Trophoblast cell (in vitro differentiated cells and primary cell): ENCODE measurements around the gene B4GALT2.

Experiments
- DNase-seq, 2 donors: peaks; one replicate each; pipeline ENCODE4 v3.0.0-alpha.2; 2016
- H2AFZ ChIP-seq: 2 replicates; pipeline ENCODE4 v1.6.1; 2013; ENCODE audit warnings: low read length, moderate library complexity, mild to moderate bottlenecking; ENCODE audit not compliant: insufficient read depth, poor library complexity
- H2AK5ac ChIP-seq: 2 replicates; pipeline ENCODE4 v1.6.1; 2013; ENCODE audit warnings: mild to moderate bottlenecking, low read length
- H2BK120ac ChIP-seq: 2 replicates; pipeline ENCODE4 v1.6.1; 2013; ENCODE audit warnings: low read length, mild to moderate bottlenecking, moderate library complexity; ENCODE audit not compliant: insufficient read depth, poor library complexity
- H2BK12ac ChIP-seq: 2 replicates; pipeline ENCODE4 v1.6.1; 2013; ENCODE audit warnings: mild to moderate bottlenecking, low read length, moderate library complexity
- H2BK5ac ChIP-seq: 2 replicates; pipeline ENCODE4 v1.6.1; 2013; ENCODE audit warnings: low read length, low read depth, moderate library complexity, mild to moderate bottlenecking; ENCODE audit not compliant: poor library complexity
- H3K14ac ChIP-seq: 2 replicates; pipeline ENCODE4 v1.6.1; 2013; ENCODE audit warnings: mild to moderate bottlenecking, low read length
- H3K18ac ChIP-seq: 2 replicates; pipeline ENCODE4 v1.6.1; 2013; ENCODE audit warnings: mild to moderate bottlenecking, low read length
- H3K23ac ChIP-seq: 2 replicates; pipeline ENCODE4 v1.6.1; 2013; ENCODE audit warnings: low read length
- H3K27ac ChIP-seq: 2 replicates; pipeline ENCODE4 v1.5.1; 2013; ENCODE audit warnings: low read depth, mild to moderate bottlenecking, inconsistent platforms, low read length, moderate library complexity
- H3K27me3 ChIP-seq: 2 replicates; pipeline ENCODE4 v1.6.1; 2013; ENCODE audit warnings: inconsistent platforms, mild to moderate bottlenecking, low read length, moderate library complexity; ENCODE audit not compliant: insufficient read depth
- H3K36me3 ChIP-seq, 2 experiments: 1 replicate in 1 of 2; 2 replicates in 1 of 2; pipeline ENCODE4 v1.6.1; 2013; ENCODE audit warnings: low read length in 2 of 2, mild to moderate bottlenecking in 2 of 2, moderate library complexity in 1 of 2; ENCODE audit not compliant: insufficient read depth in 2 of 2, control insufficient read depth in 1 of 2
- H3K4ac ChIP-seq: 2 replicates; pipeline ENCODE4 v1.6.1; 2013; ENCODE audit warnings: low read depth, mild to moderate bottlenecking, low read length, moderate library complexity
- H3K4me1 ChIP-seq, 2 experiments: 1 replicate in 1 of 2; 2 replicates in 1 of 2; pipeline ENCODE4 v1.6.1; 2013; ENCODE audit warnings: low read length in 2 of 2, mild to moderate bottlenecking in 2 of 2, moderate library complexity in 1 of 2; ENCODE audit not compliant: insufficient read depth in 2 of 2, control insufficient read depth in 1 of 2
- H3K4me2 ChIP-seq: 2 replicates; pipeline ENCODE4 v1.6.1; 2013; ENCODE audit warnings: inconsistent platforms, mild to moderate bottlenecking, low read length, moderate library complexity
- H3K4me3 ChIP-seq: 2 replicates; pipeline ENCODE4 v1.5.1; 2013; ENCODE audit warnings: mild to moderate bottlenecking, low read depth, low read length, inconsistent platforms
- H3K79me1 ChIP-seq: one replicate; pipeline ENCODE4 v1.6.1; 2013; ENCODE audit warnings: low read length
- H3K79me2 ChIP-seq: 2 replicates; pipeline ENCODE4 v1.6.1; 2013; ENCODE audit warnings: low read length, mild to moderate bottlenecking; ENCODE audit not compliant: control insufficient read depth, insufficient read depth, poor library complexity
- H3K9ac ChIP-seq: 2 replicates; pipeline ENCODE4 v1.6.1; 2013; ENCODE audit warnings: mild to moderate bottlenecking, low read length
- H3K9me3 ChIP-seq: 2 replicates; pipeline ENCODE4 v1.6.1; 2013; ENCODE audit warnings: low read depth, mild to moderate bottlenecking, control low read depth, inconsistent platforms, low read length; ENCODE audit not compliant: insufficient read depth
- H4K12ac ChIP-seq: 2 replicates; pipeline ENCODE4 v1.6.1; 2013; ENCODE audit warnings: low read depth, mild to moderate bottlenecking, low read length, moderate library complexity
- H4K8ac ChIP-seq: 2 replicates; pipeline ENCODE4 v1.6.1; 2013; ENCODE audit warnings: low read depth, mild to moderate bottlenecking, low read length, moderate library complexity
- H4K91ac ChIP-seq: one replicate; pipeline ENCODE4 v1.6.1; 2013; ENCODE audit warnings: low read depth, mild to moderate bottlenecking, low read length, moderate library complexity
- WGBS: extraction: QIAGEN DNeasy Blood & Tissue Kit; methylation state at CpG from one replicate; pipeline ENCODE4 v1.1.7; 2013; ENCODE audit warnings: missing lambda C conversion rate; ENCODE audit not compliant: insufficient read length, insufficient coverage; ENCODE audit errors: extremely low coverage; 5-methylcytosine and 5-hydroxymethylcytosine counted together

Gene B4GALT2

GRCh38 chr1:43956234-43956633 lies 22.8 kb upstream of the B4GALT2 start:
- H3K4me2 ChIP-seq, result no peak overlapping the region
- H3K14ac ChIP-seq, result no peak overlapping the region
- no peaks in the 10 kb centered on the region for H3K27me3 ChIP-seq
- H3K18ac ChIP-seq, result no peak overlapping the region
- no peak overlapping the region for H2BK5ac ChIP-seq
- no peak overlapping the region for H3K27ac ChIP-seq
- H3K79me1 ChIP-seq, result no peaks in the 10 kb centered on the region
- H4K8ac ChIP-seq, result no peak overlapping the region
- no peaks in the 10 kb centered on the region for H3K79me2 ChIP-seq
- no peak overlapping the region for H2BK12ac ChIP-seq
- no peak overlapping the region for H4K12ac ChIP-seq
- H3K36me3 ChIP-seq, result peaks cover 32 to 40% of the 10 kb centered on the region in 2 experiments
- H3K4ac ChIP-seq, result no peak overlapping the region
- no peak for DNase-seq
- no peak overlapping the region for H2AK5ac ChIP-seq
- H3K9ac ChIP-seq, result no peak overlapping the region
- H4K91ac ChIP-seq, result no peak overlapping the region
- H3K4me1 ChIP-seq, result no peaks in the 10 kb centered on the region
- H3K23ac ChIP-seq, result no peak overlapping the region
- no peaks in the 10 kb centered on the region for H3K9me3 ChIP-seq
- H3K4me3 ChIP-seq, result no peak overlapping the region
- no peak overlapping the region for H2BK120ac ChIP-seq
- no peak overlapping the region for H2AFZ ChIP-seq
- no CpG with 5 or more reads among the region's 8 CpGs for WGBS

- Histone ChIP-seq H3K36me3 (peaks cover 35 to 43% of the 10 kb centered on the region in 2 experiments), H3K4ac (no peak overlapping the region), H3K9ac (no peak overlapping the region), H3K4me1 (no peaks in the 10 kb centered on the region), H3K4me3 (no peak overlapping the region), H3K27ac (no peak overlapping the region), H4K8ac (no peak overlapping the region), H3K18ac (no peak overlapping the region), H3K14ac (no peak overlapping the region), H3K23ac (no peak overlapping the region), H3K79me2 (no peaks in the 10 kb centered on the region), H2BK120ac (no peak overlapping the region), H3K79me1 (no peaks in the 10 kb centered on the region), H2AFZ (no peak overlapping the region), H2AK5ac (no peak overlapping the region), H4K12ac (no peak overlapping the region), H4K91ac (no peak overlapping the region), H3K4me2 (no peak overlapping the region), H2BK12ac (no peak overlapping the region), H3K27me3 (no peaks in the 10 kb centered on the region), H3K9me3 (no peaks in the 10 kb centered on the region), H2BK5ac (no peak overlapping the region)
- no peak for DNase-seq
- WGBS, result no CpG with 5 or more reads among the region's 7 CpGs
These were observed 21.5 kb upstream of the B4GALT2 start for GRCh38 chr1:43957407-43958040.

- no peak overlapping the region for H3K4ac ChIP-seq
- no peak overlapping the region for H4K91ac ChIP-seq
- no peak overlapping the region for H3K4me3 ChIP-seq
- no peak overlapping the region for H2BK5ac ChIP-seq
- no peak overlapping the region for H4K8ac ChIP-seq
- no peaks in the 10 kb centered on the region for H3K79me1 ChIP-seq
- no peak overlapping the region for H2BK12ac ChIP-seq
- H2BK120ac ChIP-seq, result no peak overlapping the region
- H3K18ac ChIP-seq, result no peak overlapping the region
- H3K9ac ChIP-seq, result no peak overlapping the region
- H2AK5ac ChIP-seq, result no peak overlapping the region
- WGBS, result no CpG with 5 or more reads among the region's 9 CpGs
- no peak for DNase-seq
- H3K23ac ChIP-seq, result no peak overlapping the region
- no peak overlapping the region for H3K14ac ChIP-seq
- no peaks in the 10 kb centered on the region for H3K79me2 ChIP-seq
- no peaks in the 10 kb centered on the region for H3K9me3 ChIP-seq
- H3K4me2 ChIP-seq, result no peak overlapping the region
- H3K27ac ChIP-seq, result no peak overlapping the region
- H4K12ac ChIP-seq, result no peak overlapping the region
- peaks cover 40 to 49% of the 10 kb centered on the region in 2 experiments for H3K36me3 ChIP-seq
- H2AFZ ChIP-seq, result no peak overlapping the region
- H3K4me1 ChIP-seq, result no peaks in the 10 kb centered on the region
- no peaks in the 10 kb centered on the region for H3K27me3 ChIP-seq
These were observed 20.4 kb upstream of the B4GALT2 start for GRCh38 chr1:43958351-43959255.

- Histone ChIP-seq H4K91ac (no peak overlapping the region), H3K36me3 (peaks cover 43 to 51% of the 10 kb centered on the region in 2 experiments), H2BK12ac (no peak overlapping the region), H2AK5ac (no peak overlapping the region), H3K4me3 (no peak overlapping the region), H3K27ac (no peak overlapping the region), H3K79me1 (no peaks in the 10 kb centered on the region), H3K4ac (no peak overlapping the region), H4K12ac (no peak overlapping the region), H3K79me2 (no peaks in the 10 kb centered on the region), H4K8ac (no peak overlapping the region), H3K9me3 (no peaks in the 10 kb centered on the region), H3K4me1 (no peaks in the 10 kb centered on the region), H3K18ac (no peak overlapping the region), H3K23ac (no peak overlapping the region), H3K14ac (no peak overlapping the region), H3K27me3 (no peaks in the 10 kb centered on the region), H2BK120ac (no peak overlapping the region), H2BK5ac (no peak overlapping the region), H2AFZ (no peak overlapping the region), H3K9ac (no peak overlapping the region), H3K4me2 (no peak overlapping the region)
- no peak for DNase-seq
- WGBS, result no CpG with 5 or more reads among the region's 8 CpGs
These were observed 18.2 kb upstream of the B4GALT2 start for GRCh38 chr1:43960798-43961197.
